HEK293 (cell line): ENCODE measurements around the gene MRGPRE.

Experiments
- CTCF ChIP-seq: fragments of 450-650 bp; formaldehyde crosslinking; IDR thresholded peaks from 2 replicates; pipeline ENCODE4 v1.5.1; 2016; ENCODE audit warnings: missing biosample characterization, missing genetic modification characterization
- GFI1B ChIP-seq: fragments of 450-650 bp; formaldehyde crosslinking; IDR thresholded peaks from 2 replicates; pipeline ENCODE4 v1.5.1; 2016; ENCODE audit warnings: missing biosample characterization, missing genetic modification characterization
- REST ChIP-seq: fragments of 450-650 bp; formaldehyde crosslinking; IDR thresholded peaks from 2 replicates; pipeline ENCODE4 v1.5.1; 2016; ENCODE audit warnings: missing biosample characterization, missing genetic modification characterization
- ZNF18 ChIP-seq: fragments of 450-650 bp; formaldehyde crosslinking; IDR thresholded peaks from 2 replicates; pipeline ENCODE4 v1.5.1; 2016; ENCODE audit warnings: missing biosample characterization, missing genetic modification characterization
- ZNF24 ChIP-seq: fragments of 450-650 bp; formaldehyde crosslinking; IDR thresholded peaks from 2 replicates; pipeline ENCODE4 v1.5.1; 2016; ENCODE audit warnings: missing biosample characterization, missing genetic modification characterization
- ZNF792 ChIP-seq: fragments of 450-650 bp; formaldehyde crosslinking; IDR thresholded peaks from 2 replicates; pipeline ENCODE4 v1.5.1; 2016; ENCODE audit warnings: missing biosample characterization, missing genetic modification characterization

GRCh38 chr11:3202305-3202704 lies 29.9 kb downstream of the MRGPRE start:
- TF ChIP-seq REST (tag by site-specific recombination) = no peak
- no peak for TF ChIP-seq ZNF24 (tag by site-specific recombination)
- no peak for TF ChIP-seq CTCF (tag by site-specific recombination)
- TF ChIP-seq GFI1B (tag by site-specific recombination) = no peak
- no peak for TF ChIP-seq ZNF792
- TF ChIP-seq ZNF18 (tag by site-specific recombination) = no peak
